Adrenal gland (tissue), 12 donors: ENCODE data around the gene MAPKAP1. TPM values are rescaled to one million over a fixed set of nuclear protein-coding genes. Genes with fewer than 3 reads are reported as not detected.

Experiments used
- DNase-seq, 7 donors: peaks; one replicate each; pipeline ENCODE4 v3.0.0-alpha.2; 2019 to 2020
- H3K27ac ChIP-seq, 5 donors: fragments of 200-600 bp; sonication (generic) in 4 of 5; 1 replicate in 3 of 5; 2 replicates in 2 of 5; pipeline versions ENCODE4 v1.5.1 to v1.8.0; 2016 to 2020; ENCODE audit warnings: mild to moderate bottlenecking in 1 of 5
- H3K27me3 ChIP-seq: fragments of 200-600 bp; 2 replicates; pipeline ENCODE4 v1.8.0; 2021
- H3K36me3 ChIP-seq, 2 donors: fragments of 200-600 bp; replicated peaks in 1 of 2; 1 replicate in 1 of 2; 2 replicates in 1 of 2; pipeline versions ENCODE4 v1.5.1 to v1.8.0; 2018 to 2022
- H3K4me1 ChIP-seq, 2 donors: fragments of 200-600 bp; replicated peaks in 1 of 2; 1 replicate in 1 of 2; 2 replicates in 1 of 2; pipeline versions ENCODE4 v1.5.1 to v1.8.0; 2018 to 2021
- H3K4me3 ChIP-seq, 4 donors: fragments of 200-600 bp; sonication (generic) in 3 of 4; one replicate each; pipeline ENCODE4 v1.5.1; 2016 to 2018
- H3K9me3 ChIP-seq, 3 donors: fragments of 200-600 bp; sonication (generic) in 1 of 3; replicated peaks in 1 of 3; 1 replicate in 2 of 3; 2 replicates in 1 of 3; pipeline versions ENCODE4 v1.5.1 to v1.8.0; 2016 to 2021
- POLR2A ChIP-seq, 2 donors: fragments of 450-650 bp; IDR thresholded peaks; one replicate each; pipeline ENCODE4 v1.6.1; 2017; ENCODE audit warnings: antibody characterized with exemption in 2 of 2, mild to moderate bottlenecking in 2 of 2, moderate library complexity in 1 of 2
- WGBS, 4 donors: extraction: QIAGEN DNeasy Blood & Tissue Kit in 2 of 4; methylation state at CpG; one replicate each; pipeline versions ENCODE4 v1.1.5 to v1.1.7; 2013 to 2017; 5-methylcytosine and 5-hydroxymethylcytosine counted together
- intact Hi-C, 2 donors: fragments of 100-400 bp; cut with DNase I; formaldehyde crosslinking; loops; one replicate each; pipeline versions ENCODE4 v1.14.1 to v1.15.0; 2022 to 2023
- polyA plus RNA-seq, 3 donors: library from polyadenylated mRNA; stranded (reverse); fragments of 200-250 nt in 2 of 3; fragments of 350-450 nt in 1 of 3; fragmentation: Illumina TruSeq in 1 of 3; extraction: RNeasy Lipid Tissue Mini Kit (QIAGEN cat#74804) in 1 of 3; gene quantifications; one replicate each; pipeline ENCODE4 v1.2.3, GENCODE V29; 2013 to 2014
- total RNA-seq, 9 donors: library from RNA; depleted of rRNA in 4 of 9; stranded (reverse); fragments of >200 nt in 4 of 9; fragments of 120-200 nt in 1 of 9; fragmentation: NEBNext Ultra II Directional in 1 of 9; extraction: Animal tissue kit (Norgen Biotek cat#: 25700) in 1 of 9; gene quantifications; one replicate each; pipeline versions ENCODE4 v1.1.0 to v1.2.4, GENCODE V29; 2013 to 2023
- TF ChIP-seq, protein P1 (sequence below), 6 experiments: fragments of 450-650 bp in 4 of 6; fragments of 200-600 bp in 2 of 6; sonication (generic) in 1 of 6; IDR thresholded peaks; 1 replicate in 5 of 6; 2 replicates in 1 of 6; pipeline versions ENCODE4 v1.5.1 to v1.8.0; 2016 to 2021; ENCODE audit warnings: antibody characterized with exemption in 6 of 6, mild to moderate bottlenecking in 2 of 6, moderate library complexity in 1 of 6
- donor health status: healthy with polysubstance abuse.
- donor health status: Bipolar disorder and iron deficiency.
- donor health status: DM: yes; HTN: yes; CAD: no.
- donor health status: DM: no; HTN: no; CAD: no.
- donor health status: DM: no; HTN: no; CAD: no.
- donor health status: DM: yes; HTN: yes; CAD: no.

The MAPKAP1 gene
- total and polyA plus RNA-seq, 12 donors, result 72.2 to 156 (median 94.9) TPM

DNA sequence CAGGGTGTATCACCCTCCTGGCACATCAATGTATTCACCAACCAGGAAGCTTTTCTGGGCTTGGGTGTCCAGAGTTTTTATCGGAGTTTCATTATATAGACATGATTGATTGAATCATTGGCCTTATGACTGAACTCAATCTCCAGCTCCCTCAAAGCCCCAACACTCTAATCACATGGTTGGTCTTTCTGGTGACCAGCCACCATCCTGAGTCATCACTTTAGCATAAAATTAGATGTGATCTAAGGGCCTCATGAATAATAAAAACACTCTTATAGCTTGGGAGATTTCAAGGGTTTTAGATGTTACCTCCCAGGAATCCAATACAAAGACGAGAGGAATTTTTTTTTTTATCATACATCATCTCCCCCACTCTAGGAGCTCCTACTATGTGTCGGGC is 32.4 kb upstream of the MAPKAP1 start:
- TF ChIP-seq POLR2A (IDR thresholded peaks at IDR 0.05), result no peak
- TF ChIP-seq, protein P1, sequence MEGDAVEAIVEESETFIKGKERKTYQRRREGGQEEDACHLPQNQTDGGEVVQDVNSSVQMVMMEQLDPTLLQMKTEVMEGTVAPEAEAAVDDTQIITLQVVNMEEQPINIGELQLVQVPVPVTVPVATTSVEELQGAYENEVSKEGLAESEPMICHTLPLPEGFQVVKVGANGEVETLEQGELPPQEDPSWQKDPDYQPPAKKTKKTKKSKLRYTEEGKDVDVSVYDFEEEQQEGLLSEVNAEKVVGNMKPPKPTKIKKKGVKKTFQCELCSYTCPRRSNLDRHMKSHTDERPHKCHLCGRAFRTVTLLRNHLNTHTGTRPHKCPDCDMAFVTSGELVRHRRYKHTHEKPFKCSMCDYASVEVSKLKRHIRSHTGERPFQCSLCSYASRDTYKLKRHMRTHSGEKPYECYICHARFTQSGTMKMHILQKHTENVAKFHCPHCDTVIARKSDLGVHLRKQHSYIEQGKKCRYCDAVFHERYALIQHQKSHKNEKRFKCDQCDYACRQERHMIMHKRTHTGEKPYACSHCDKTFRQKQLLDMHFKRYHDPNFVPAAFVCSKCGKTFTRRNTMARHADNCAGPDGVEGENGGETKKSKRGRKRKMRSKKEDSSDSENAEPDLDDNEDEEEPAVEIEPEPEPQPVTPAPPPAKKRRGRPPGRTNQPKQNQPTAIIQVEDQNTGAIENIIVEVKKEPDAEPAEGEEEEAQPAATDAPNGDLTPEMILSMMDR (IDR thresholded peaks at IDR 0.05), result no peak
- DNase-seq, result no peak
- 71 to 80% (median 73%) methylated on average over 3 of the region's 3 CpGs for WGBS, 4 donors
- H3K4me1 ChIP-seq, result no peaks in the 10 kb centered on the region
- no peaks in the 10 kb centered on the region for H3K36me3 ChIP-seq
- intact Hi-C loops, result no loop called here
- no peak overlapping the region for H3K4me3 ChIP-seq
- H3K27me3 ChIP-seq, result no peaks in the 10 kb centered on the region
- H3K27ac ChIP-seq, result no peak overlapping the region
- no peaks in the 10 kb centered on the region for H3K9me3 ChIP-seq

DNA sequence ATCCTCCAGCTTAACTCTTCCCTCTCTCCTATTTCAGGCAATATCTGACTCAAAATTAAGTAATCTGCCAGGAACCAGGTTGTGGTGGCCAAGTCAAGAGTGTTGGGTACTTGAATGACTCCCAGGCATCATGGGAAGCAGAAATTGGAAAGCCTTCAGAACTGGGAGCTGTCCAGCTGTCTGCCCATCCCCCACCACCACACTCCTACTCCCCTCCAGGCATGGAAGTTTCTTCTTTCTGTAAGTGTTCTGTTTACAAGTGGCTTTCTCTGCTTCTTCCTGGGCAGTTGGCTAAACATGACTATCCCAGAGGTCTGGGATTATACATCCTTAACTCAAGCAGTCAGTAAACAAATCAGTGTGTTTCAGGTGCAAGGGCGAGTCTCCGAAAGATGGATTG is 25.6 kb upstream of the MAPKAP1 start:
- Histone ChIP-seq H3K4me3 (no peak overlapping the region), H3K27ac (no peak overlapping the region), H3K36me3 (no peaks in the 10 kb centered on the region), H3K9me3 (no peaks in the 10 kb centered on the region), H3K4me1 (no peaks in the 10 kb centered on the region), H3K27me3 (no peaks in the 10 kb centered on the region)
- DNase-seq, result no peak
- no peak for TF ChIP-seq POLR2A (IDR thresholded peaks at IDR 0.05)
- TF ChIP-seq, protein P1 (IDR thresholded peaks at IDR 0.05), result no peak
- 93 to 100% (median 97%) methylated on average over 2 of the region's 2 CpGs for whole genome bisulfite sequencing, 4 donors
- intact Hi-C loops, result no loop called here

DNA sequence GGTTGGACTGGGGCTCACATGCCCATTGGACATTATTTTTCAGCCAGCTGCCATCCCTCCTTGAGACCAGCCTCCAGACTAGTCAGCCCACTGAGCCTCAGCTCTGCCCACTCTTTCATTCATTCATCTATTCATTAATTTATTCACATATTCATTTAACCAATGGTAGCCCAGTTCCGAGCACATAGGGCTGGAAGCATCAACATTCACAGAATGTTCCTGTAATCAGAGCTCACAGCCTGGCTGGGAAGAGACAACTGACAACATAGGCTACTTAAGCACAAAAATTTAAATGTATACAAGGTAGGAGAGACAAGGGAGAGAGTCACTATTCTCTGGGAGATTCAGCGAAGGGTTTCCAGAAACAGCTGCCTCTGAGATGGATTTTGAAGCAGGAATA is 23.2 kb upstream of the MAPKAP1 start:
- Histone ChIP-seq H3K36me3 (no peaks in the 10 kb centered on the region), H3K27me3 (no peaks in the 10 kb centered on the region), H3K9me3 (no peaks in the 10 kb centered on the region), H3K27ac (no peak overlapping the region), H3K4me1 (no peaks in the 10 kb centered on the region), H3K4me3 (no peak overlapping the region)
- WGBS, 4 donors, result 87 to 98% (median 93%) methylated on average over 2 of the region's 2 CpGs
- TF ChIP-seq, protein P1 (IDR thresholded peaks at IDR 0.05), result no peak
- no peak for TF ChIP-seq POLR2A (IDR thresholded peaks at IDR 0.05)
- no peak for DNase-seq
- intact Hi-C loops, result no loop called here

DNA sequence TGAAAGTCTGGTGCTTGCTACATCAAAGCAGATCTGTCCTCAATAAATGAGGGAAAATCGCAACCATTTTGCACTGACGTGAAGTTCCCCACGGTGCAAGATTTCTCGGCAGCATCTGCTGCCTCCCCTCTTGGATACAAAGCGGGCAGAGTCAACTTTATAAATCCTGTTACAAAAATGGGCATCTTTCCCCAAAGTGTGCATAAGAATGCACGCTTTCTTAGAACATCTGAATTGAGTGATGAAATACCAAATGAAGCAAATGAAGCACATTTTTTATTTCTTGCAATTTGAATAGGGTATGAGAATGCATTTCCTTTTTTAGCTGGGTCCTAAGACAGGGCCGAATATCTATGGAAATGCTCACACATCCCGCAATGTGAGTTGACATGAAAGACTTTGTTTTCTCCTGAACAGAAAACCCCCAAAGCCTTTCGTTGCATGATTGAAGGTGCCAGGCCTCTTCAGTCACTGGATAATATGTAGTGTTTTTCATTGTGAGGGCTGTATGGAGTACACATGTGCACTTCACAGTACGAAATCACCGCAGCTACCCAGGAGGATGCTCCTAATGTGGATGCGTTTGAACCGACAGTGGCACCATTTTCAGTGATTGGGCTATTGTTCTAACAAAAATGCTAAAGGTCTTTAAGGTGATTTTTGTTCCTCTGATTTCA is 19.6 kb upstream of the MAPKAP1 start:
- DNase-seq, result peak in 1 of 7 donors; percentile 4
- intact Hi-C loops, result no loop called here
- Histone ChIP-seq H3K4me3 (no peak overlapping the region), H3K27me3 (no peaks in the 10 kb centered on the region), H3K4me1 (no peaks in the 10 kb centered on the region), H3K36me3 (no peaks in the 10 kb centered on the region), H3K9me3 (no peaks in the 10 kb centered on the region), H3K27ac (no peak overlapping the region)
- 84 to 91% (median 86%) methylated on average over 13 of the region's 13 CpGs for WGBS, 4 donors
- TF ChIP-seq, protein P1 (IDR thresholded peaks at IDR 0.05), result no peak
- TF ChIP-seq POLR2A (IDR thresholded peaks at IDR 0.05), result no peak
